Lower lobe of right lung (tissue), 2 donors: ENCODE data around the gene HAUS2. TPM values are rescaled to one million over a fixed set of nuclear protein-coding genes. Genes with fewer than 3 reads are reported as not detected.

Experiments used
- ATAC-seq, 2 donors: fragments of 200-7000 bp; cut with Tn5 transposase; one replicate each; pipeline ENCODE4 v1.9.1; 2020 to 2022; ENCODE audit warnings: mild to moderate bottlenecking in 2 of 2, moderate library complexity in 2 of 2
- DNase-seq: peaks from one replicate; pipeline ENCODE4 v3.0.0-alpha.2; 2020
- H3K27ac ChIP-seq: fragments of 200-600 bp; one replicate; pipeline ENCODE4 v1.8.0; 2022
- H3K27me3 ChIP-seq: fragments of 200-600 bp; one replicate; pipeline ENCODE4 v1.8.0; 2022; ENCODE audit warnings: low read depth
- H3K36me3 ChIP-seq: fragments of 200-600 bp; one replicate; pipeline ENCODE4 v1.8.0; 2022; ENCODE audit warnings: mild to moderate bottlenecking
- H3K4me1 ChIP-seq: fragments of 200-600 bp; one replicate; pipeline ENCODE4 v1.8.0; 2022
- H3K4me3 ChIP-seq: fragments of 200-600 bp; one replicate; pipeline ENCODE4 v1.8.0; 2022; ENCODE audit warnings: mild to moderate bottlenecking
- H3K9me3 ChIP-seq: fragments of 200-600 bp; one replicate; pipeline ENCODE4 v1.8.0; 2022
- intact Hi-C: fragments of 100-400 bp; cut with DNase I; formaldehyde crosslinking; loops from one replicate; pipeline ENCODE4 v1.11.0; 2022
- total RNA-seq: library from RNA; stranded (reverse); fragmentation: NEBNext Ultra II Directional; extraction: Animal tissue kit (Norgen Biotek cat#: 25700); gene quantifications from one replicate; pipeline ENCODE4 v1.2.1, GENCODE V29; 2021
- TF ChIP-seq, protein P1 (sequence below): fragments of 200-600 bp; IDR thresholded peaks from one replicate; pipeline ENCODE4 v1.8.0; 2022; ENCODE audit warnings: antibody characterized with exemption, mild to moderate bottlenecking
- donor health status: DM: no; HTN: yes; CAD: no; lungs with severe emphysema.

The HAUS2 gene
- total RNA-seq, 1 donor from 2014 or later, result 21.4 TPM

DNA sequence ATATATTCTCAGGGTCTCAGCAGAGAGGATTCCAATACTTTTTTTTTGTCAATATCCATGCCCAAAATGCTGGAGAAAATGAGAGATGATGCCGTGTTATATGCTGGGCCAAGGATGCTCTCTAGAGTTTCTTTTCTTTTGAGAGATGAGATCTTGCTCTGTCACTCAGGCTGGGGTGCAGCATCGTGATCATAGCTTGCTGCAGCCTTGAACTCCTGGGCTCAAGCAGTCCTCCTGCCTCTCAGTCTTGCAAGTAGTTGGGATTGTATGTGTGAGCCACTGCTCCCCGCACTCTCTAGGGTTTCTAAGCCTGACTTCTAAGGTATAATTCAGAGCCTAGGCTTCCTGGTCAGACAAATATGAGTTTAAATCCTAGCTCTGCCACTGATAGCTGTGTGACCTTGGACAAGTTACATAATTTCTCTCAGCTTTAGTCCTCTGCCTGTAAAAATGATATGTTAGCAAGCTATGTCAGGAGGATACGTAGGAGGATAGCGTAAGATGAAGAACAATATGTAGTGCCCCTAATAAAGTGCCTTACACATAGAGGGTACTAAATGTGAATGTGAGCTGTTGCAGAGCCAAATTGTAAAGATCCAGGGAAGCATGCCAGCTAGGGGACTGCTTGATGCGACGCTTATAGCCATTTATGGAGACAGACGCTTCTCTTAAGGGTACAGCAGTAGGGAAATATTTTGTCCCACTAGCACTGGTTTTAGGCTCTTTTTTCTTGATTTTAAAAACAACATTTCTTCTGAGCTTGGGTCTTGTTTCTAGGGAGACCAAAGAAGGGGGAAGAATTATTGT lies 34.1 kb downstream of the HAUS2 start:
- ATAC-seq (no peak), DNase-seq (no peak)
- intact Hi-C loops, result no loop called here
- TF ChIP-seq, protein P1, sequence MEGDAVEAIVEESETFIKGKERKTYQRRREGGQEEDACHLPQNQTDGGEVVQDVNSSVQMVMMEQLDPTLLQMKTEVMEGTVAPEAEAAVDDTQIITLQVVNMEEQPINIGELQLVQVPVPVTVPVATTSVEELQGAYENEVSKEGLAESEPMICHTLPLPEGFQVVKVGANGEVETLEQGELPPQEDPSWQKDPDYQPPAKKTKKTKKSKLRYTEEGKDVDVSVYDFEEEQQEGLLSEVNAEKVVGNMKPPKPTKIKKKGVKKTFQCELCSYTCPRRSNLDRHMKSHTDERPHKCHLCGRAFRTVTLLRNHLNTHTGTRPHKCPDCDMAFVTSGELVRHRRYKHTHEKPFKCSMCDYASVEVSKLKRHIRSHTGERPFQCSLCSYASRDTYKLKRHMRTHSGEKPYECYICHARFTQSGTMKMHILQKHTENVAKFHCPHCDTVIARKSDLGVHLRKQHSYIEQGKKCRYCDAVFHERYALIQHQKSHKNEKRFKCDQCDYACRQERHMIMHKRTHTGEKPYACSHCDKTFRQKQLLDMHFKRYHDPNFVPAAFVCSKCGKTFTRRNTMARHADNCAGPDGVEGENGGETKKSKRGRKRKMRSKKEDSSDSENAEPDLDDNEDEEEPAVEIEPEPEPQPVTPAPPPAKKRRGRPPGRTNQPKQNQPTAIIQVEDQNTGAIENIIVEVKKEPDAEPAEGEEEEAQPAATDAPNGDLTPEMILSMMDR, result no peak
- Histone ChIP-seq H3K4me3 (no peak overlapping the region), H3K27ac (no peak overlapping the region), H3K36me3 (peaks cover 15% of the 10 kb centered on the region), H3K27me3 (no peaks in the 10 kb centered on the region), H3K9me3 (no peaks in the 10 kb centered on the region), H3K4me1 (peaks cover 48% of the 10 kb centered on the region)

DNA sequence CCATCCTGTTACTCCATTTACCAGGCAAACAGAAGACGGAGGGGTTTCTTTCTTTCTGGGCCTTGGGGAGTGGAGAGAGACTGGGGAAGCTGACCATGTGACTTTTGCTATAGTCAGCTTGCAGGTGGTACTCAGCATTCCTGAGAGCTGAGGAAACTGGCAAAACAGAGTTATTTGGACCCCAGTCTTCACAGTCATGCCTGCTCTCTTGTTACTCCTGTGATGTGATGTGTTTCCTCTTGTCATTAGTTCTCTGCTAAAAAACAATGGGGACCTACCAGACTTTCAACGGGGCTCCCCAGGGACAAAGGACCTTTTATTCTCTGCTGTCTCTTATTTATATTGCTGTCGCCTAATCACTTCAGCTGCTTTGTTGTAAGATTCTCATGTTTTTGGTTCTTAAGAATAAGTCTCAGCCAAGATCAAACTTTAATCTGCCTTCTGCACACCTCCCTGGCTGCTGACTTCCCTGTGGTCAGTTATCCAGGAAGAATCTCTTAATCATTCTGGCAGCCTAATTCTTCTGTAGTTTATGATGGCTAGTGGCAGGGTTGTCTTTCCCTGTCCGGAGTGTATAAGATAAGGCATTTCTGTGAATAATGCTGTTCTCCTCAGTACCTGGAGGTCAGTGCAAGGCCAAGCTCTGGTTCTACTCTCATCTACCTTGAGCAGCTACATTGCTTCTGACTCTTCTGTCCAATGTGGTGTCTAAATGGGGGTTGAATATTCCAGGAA lies 35.6 kb downstream of the HAUS2 start:
- peaks cover 43% of the 10 kb centered on the region for H3K4me1 ChIP-seq

DNA sequence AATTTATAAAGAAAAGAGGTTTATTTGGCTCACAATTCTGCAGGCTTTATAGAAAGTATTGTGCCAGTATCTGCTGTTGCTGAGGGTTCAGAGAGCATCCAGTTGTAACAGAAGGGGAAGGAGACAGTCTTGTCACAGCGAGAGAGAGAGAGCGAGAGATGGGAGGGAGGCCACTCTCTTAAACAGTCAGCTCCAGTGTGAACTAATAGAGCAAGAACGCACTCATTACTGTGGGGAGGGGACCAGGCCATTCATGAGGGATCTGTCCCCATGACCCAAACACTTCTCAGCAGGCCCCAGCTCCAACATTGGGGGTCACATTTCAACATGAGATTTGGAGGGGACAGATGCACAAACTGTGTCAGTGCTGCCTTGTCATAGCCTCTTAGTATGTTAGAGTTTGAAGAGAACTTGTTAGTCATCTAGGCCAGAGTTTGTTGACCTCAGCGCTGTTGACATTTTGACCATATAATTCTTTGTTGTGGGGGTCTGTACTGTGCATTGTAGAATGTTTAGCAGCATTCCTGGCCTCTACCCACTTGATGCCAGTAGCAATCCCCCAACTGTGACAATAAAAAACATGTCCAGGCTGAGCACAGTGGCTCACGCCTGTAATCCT lies 42.1 kb downstream of the HAUS2 start:
- H3K4me3 ChIP-seq, result no peak overlapping the region
- ATAC-seq, result no peak
- no peak overlapping the region for H3K27ac ChIP-seq
- H3K36me3 ChIP-seq, result peaks cover 15% of the 10 kb centered on the region
- no peak for DNase-seq
- peaks cover 27% of the 10 kb centered on the region for H3K4me1 ChIP-seq
- intact Hi-C loops, result no loop called here
- H3K27me3 ChIP-seq, result no peaks in the 10 kb centered on the region
- H3K9me3 ChIP-seq, result no peaks in the 10 kb centered on the region
- TF ChIP-seq, protein P1, result no peak

More for the DNA sequence above, 35.6 kb downstream of the HAUS2 start:
- H3K9me3 ChIP-seq, result no peaks in the 10 kb centered on the region
- DNase-seq, result no peak
- H3K27me3 ChIP-seq, result no peaks in the 10 kb centered on the region
- TF ChIP-seq, protein P1, result no peak
- peak in 1 of 2 donors; percentile 32 for ATAC-seq
- H3K36me3 ChIP-seq, result peaks cover 15% of the 10 kb centered on the region
- no peak overlapping the region for H3K27ac ChIP-seq
- intact Hi-C loops, result no loop called here
- H3K4me3 ChIP-seq, result no peak overlapping the region

DNA sequence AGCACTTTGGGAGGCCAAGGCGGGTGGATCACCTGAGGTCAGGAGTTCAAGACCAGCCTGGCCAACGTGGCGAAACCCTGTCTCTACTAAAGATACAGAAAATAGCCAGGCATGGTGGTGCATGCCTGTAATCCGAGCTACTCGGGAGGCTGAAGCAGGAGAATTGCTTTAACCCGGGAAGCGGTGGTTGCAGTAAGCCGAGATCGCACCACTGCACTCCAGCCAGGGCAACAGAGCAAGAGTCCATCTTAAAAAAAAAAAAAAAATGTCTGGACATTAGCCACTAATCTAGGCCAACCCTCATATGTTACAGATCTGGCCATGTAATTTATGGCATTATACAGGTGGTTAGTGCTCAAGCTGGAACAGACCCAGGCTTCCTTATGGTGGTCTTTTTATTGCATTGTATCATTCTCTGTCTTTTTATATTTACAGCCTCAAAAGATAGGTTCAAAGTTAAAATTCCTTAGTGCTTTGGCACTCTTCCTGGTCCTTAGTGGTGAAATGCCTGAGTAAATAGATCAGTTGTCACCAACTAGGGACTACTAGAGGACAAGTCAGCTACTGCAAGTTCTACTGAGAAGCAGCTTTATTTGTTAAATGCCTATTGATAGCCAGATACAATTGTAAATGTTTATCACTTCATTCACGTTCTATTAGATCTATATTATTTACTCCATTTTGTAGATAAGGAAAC lies 42.7 kb downstream of the HAUS2 start:
- Histone ChIP-seq H3K4me3 (no peak overlapping the region), H3K27me3 (no peaks in the 10 kb centered on the region), H3K9me3 (no peaks in the 10 kb centered on the region), H3K27ac (no peak overlapping the region), H3K36me3 (peaks cover 10% of the 10 kb centered on the region), H3K4me1 (peaks cover 33% of the 10 kb centered on the region)
- TF ChIP-seq, protein P1, result peak; percentile 35
- no peak for DNase-seq
- intact Hi-C loops, result no loop called here
- peak; percentile 55 to 78 for ATAC-seq

DNA sequence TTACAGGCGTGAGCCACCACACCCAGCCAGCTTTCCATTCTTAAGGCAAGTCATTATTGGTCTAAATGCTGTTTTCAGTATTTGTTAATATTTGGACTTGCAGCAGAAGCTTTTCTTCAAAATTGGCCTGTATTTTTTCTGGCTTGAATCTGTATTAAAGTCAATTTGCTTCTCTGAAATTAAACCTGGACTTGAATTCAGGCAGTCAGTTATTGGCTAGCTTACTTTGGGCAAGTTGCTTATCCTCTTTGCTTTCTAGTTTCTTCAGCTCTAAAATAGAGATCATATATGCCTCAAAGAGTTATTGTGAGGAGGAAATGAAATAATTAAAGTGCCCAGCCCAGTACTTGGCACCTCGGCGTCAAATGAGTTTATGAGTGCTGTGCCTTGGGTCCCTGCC lies 44.1 kb downstream of the HAUS2 start:
- Histone ChIP-seq H3K27me3 (no peaks in the 10 kb centered on the region), H3K36me3 (peaks cover 1% of the 10 kb centered on the region), H3K4me3 (no peak overlapping the region), H3K4me1 (peaks cover 44% of the 10 kb centered on the region), H3K9me3 (no peaks in the 10 kb centered on the region), H3K27ac (peak overlapping the region; percentile 19)
- no peak for DNase-seq
- no peak for ATAC-seq
- intact Hi-C loops, result no loop called here
- TF ChIP-seq, protein P1, result no peak
